ENCODE results near the gene CPZ. TPM values are rescaled to one million over a fixed set of nuclear protein-coding genes. Genes with fewer than 3 reads are reported as not detected.

Gene CPZ
- total RNA-seq, 1 donor from 2014 or later: not detected

- Mint-ChIP-seq H3K36me3 (ENCODE audit: low read depth) (no peaks in the 10 kb centered on the region), H3K27ac (ENCODE audit: unreplicated experiment) (no peak overlapping the region), H3K27me3 (ENCODE audit: low read depth) (peaks cover 4% of the 10 kb centered on the region), H3K9me3 (no peaks in the 10 kb centered on the region), H3K4me3 (no peak overlapping the region), H3K4me1 (no peaks in the 10 kb centered on the region)
- DNase-seq (ENCODE audit: low read depth, low spot score): no peak
- TF ChIP-seq CTCF (conservative IDR thresholded peaks at IDR 0.05): no peak
Observed at GRCh38 chr4:8601556-8601955, 9.0 kb downstream of the CPZ start.

GRCh38 chr4:8602686-8603430 is 10.3 kb downstream of the CPZ start:
- Mint-ChIP-seq H3K9me3 (no peaks in the 10 kb centered on the region), H3K36me3 (ENCODE audit: low read depth) (no peaks in the 10 kb centered on the region), H3K27me3 (ENCODE audit: low read depth) (peaks cover 4% of the 10 kb centered on the region), H3K4me1 (no peaks in the 10 kb centered on the region), H3K4me3 (no peak overlapping the region), H3K27ac (ENCODE audit: unreplicated experiment) (no peak overlapping the region)
- DNase-seq (ENCODE audit: low read depth, low spot score): no peak
- no peak for TF ChIP-seq CTCF (conservative IDR thresholded peaks at IDR 0.05)

- H3K4me3 Mint-ChIP-seq: no peak overlapping the region
- H3K27me3 Mint-ChIP-seq (ENCODE audit: low read depth): peaks cover 6% of the 10 kb centered on the region
- no peaks in the 10 kb centered on the region for H3K9me3 Mint-ChIP-seq
- no peak for DNase-seq (ENCODE audit: low read depth, low spot score)
- H3K36me3 Mint-ChIP-seq (ENCODE audit: low read depth): no peaks in the 10 kb centered on the region
- H3K27ac Mint-ChIP-seq (ENCODE audit: unreplicated experiment): no peak overlapping the region
- H3K4me1 Mint-ChIP-seq: no peaks in the 10 kb centered on the region
- TF ChIP-seq CTCF (conservative IDR thresholded peaks at IDR 0.05): no peak
Observed at GRCh38 chr4:8603931-8604330, 11.4 kb downstream of the CPZ start.

- Mint-ChIP-seq H3K36me3 (ENCODE audit: low read depth) (no peaks in the 10 kb centered on the region), H3K4me3 (no peak overlapping the region), H3K27ac (ENCODE audit: unreplicated experiment) (no peak overlapping the region), H3K9me3 (no peaks in the 10 kb centered on the region), H3K4me1 (no peaks in the 10 kb centered on the region), H3K27me3 (ENCODE audit: low read depth) (peaks cover 14% of the 10 kb centered on the region)
- DNase-seq (ENCODE audit: low read depth, low spot score): no peak
- TF ChIP-seq CTCF (conservative IDR thresholded peaks at IDR 0.05): no peak
Observed at GRCh38 chr4:8605289-8605688, 12.7 kb downstream of the CPZ start.

GRCh38 chr4:8606476-8606875 is 13.9 kb downstream of the CPZ start:
- no peak for TF ChIP-seq CTCF (conservative IDR thresholded peaks at IDR 0.05)
- Mint-ChIP-seq H3K4me1 (no peaks in the 10 kb centered on the region), H3K9me3 (no peaks in the 10 kb centered on the region), H3K27ac (ENCODE audit: unreplicated experiment) (no peak overlapping the region), H3K27me3 (ENCODE audit: low read depth) (peaks cover 16% of the 10 kb centered on the region), H3K4me3 (no peak overlapping the region), H3K36me3 (ENCODE audit: low read depth) (no peaks in the 10 kb centered on the region)
- DNase-seq (ENCODE audit: low read depth, low spot score): no peak
